GM12873 (cell line): ENCODE measurements around the gene DPCD.

ENCODE experiments used
- CTCF ChIP-seq: IDR thresholded peaks from 2 replicates; pipeline ENCODE4 v1.5.1; 2012; ENCODE audit warnings: low read depth, mild to moderate bottlenecking, moderate library complexity, low read length, control low read depth; ENCODE audit not compliant: insufficient read depth; ENCODE audit errors: missing control alignments

The DPCD gene

GRCh38 chr10:101558671-101559595, 29.2 kb upstream of the DPCD start:
- no peak for TF ChIP-seq CTCF

- TF ChIP-seq CTCF, result no peak
Measured at GRCh38 chr10:101559596-101560297, 28.4 kb upstream of the DPCD start.

GRCh38 chr10:101560298-101561067, 27.6 kb upstream of the DPCD start:
- TF ChIP-seq CTCF, result no peak

GRCh38 chr10:101561068-101561915, 26.8 kb upstream of the DPCD start:
- TF ChIP-seq CTCF, result no peak

- no peak for TF ChIP-seq CTCF
Measured at GRCh38 chr10:101562231-101562630, 25.9 kb upstream of the DPCD start.

GRCh38 chr10:101563007-101563406, 25.1 kb upstream of the DPCD start:
- no peak for TF ChIP-seq CTCF
